ENCODE data around the gene SNX13.

SNX13 gene

DNA sequence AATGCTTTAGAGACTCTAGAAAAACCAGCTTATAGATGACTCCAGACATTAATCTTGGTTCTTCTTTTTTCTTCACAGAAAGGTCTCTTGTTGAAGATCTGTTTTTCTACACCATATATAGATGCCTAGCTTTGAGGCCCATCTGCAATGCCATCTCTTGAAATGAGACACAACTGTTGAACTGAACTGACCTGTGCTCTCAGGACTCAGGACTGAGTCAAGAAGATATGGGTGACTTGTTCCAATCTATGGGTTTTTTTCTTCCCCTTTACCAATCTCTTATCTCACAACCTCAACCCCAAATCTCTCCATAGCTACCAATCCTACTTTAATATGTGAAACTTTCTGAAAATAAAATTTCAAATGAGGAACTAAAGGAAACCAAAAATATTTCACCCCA, 194.7 kb downstream of the SNX13 start:
- no peak overlapping the region for H3K4me3 ChIP-seq (ENCODE audit: low read depth, low read length)
- no peak for DNase-seq (ENCODE audit: low read depth)

DNA sequence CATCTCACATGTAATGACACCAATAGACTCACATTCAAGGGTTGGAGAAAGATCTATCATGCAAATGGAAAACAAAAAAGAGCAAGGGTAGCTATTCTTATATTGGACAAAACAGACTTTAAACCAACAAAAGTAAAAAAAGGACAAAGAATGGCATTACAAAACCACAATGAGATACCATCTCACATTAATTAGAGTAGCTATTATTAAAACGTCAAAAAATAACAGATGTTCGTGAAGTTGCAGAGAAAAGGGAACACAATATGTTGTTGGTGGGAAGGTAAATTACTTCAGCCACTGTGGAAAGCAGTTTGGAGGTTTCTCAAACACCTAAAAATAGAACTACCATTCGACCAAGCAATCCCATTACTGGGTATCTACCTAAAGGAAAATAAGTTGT, 197.0 kb downstream of the SNX13 start:
- no peak for DNase-seq (ENCODE audit: low read depth)
- no peak overlapping the region for H3K4me3 ChIP-seq (ENCODE audit: low read depth, low read length)

DNA sequence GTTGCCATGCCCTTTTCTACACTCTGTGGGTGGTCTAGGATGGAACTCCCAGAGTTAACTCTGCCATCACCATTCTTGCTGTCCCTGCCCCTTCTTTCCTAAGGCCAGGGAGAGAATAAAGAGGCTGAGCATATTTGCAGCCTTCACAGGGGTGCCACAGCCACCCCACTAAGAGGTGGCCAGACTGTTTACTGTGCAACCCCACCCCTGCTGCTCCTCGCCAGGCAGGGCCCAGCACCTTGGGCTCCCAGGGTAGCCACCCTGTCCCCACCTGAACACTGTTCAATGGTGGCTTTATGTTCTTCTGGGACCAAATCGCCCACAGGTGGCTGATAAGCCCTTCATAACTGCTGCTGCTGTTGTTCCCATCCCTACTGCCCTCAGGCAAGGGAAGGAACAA, 198.9 kb downstream of the SNX13 start:
- H3K4me3 ChIP-seq (ENCODE audit: low read depth, low read length): no peak overlapping the region
- no peak for DNase-seq (ENCODE audit: low read depth)

Data from skeletal muscle cell (primary cell).